Mesenteric fat pad (tissue), 1 donor: Measurements from ENCODE around the gene MAST1. TPM values are rescaled to one million over a fixed set of nuclear protein-coding genes. Genes with fewer than 3 reads are reported as not detected.
"Not testable (repeated sequence)": the region's sequence is repeated elsewhere in the genome, so short reads cannot be mapped to it uniquely, and the experiment has no call there.

ENCODE experiments used
- DNase-seq: peaks from one replicate; pipeline ENCODE4 v3.0.0-alpha.2; 2020; ENCODE audit warnings: low spot score
- long read RNA-seq: library from polyadenylated mRNA; unstranded; transcript quantifications from one replicate; pipeline ENCODE4 v2.0.0, GENCODE V29; 2020
- total RNA-seq: library from RNA; stranded (reverse); fragmentation: NEBNext Ultra II Directional; extraction: Animal tissue kit (Norgen Biotek cat#: 25700); gene quantifications from one replicate; pipeline ENCODE4 v1.2.1, GENCODE V29; 2021
- donor health status: DM: yes; HTN: yes; CAD: no.

Gene MAST1
- total RNA-seq = 0.90 TPM
- long read RNA-seq = 0 reads

DNA sequence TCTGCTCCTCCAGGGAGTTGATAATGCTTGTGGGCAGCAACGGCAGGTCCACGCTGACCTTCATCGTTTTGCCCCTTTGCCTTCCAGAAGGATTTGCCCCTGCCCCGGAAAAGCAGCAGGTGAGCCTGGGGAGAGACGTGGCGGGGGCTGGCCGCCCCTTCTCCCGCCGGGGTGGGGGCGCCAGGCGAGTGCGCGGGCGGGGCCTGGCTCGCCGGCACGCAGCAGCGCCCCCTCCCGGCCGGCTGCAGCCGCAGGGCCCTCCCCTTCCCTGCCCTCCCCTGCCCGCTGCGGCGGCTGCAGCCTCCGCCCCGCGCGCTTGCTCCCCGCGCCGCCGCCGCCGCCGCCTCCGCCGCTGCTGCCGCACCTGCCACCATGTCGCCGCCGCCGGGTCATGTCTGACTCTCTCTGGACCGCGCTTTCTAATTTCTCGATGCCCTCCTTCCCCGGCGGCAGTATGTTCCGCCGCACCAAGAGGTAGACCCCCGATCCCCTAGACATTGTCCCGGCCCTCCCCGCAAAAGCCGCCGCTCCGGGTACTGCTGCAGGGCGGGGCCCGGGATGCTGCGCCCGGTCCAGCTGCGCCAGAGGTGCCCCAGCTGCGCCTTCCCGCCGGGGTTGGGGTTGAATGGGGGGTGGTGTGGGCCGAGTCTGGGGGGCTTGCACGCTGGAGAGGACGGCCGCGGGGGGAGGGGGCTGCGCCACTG lies at the start of gene MAST1:
TSS of gene MAST1 (plus strand) at position 334 of the 704 bp plus-strand sequence. CDS start at position 392, 58 bp downstream.
- no peak for DNase-seq

DNA sequence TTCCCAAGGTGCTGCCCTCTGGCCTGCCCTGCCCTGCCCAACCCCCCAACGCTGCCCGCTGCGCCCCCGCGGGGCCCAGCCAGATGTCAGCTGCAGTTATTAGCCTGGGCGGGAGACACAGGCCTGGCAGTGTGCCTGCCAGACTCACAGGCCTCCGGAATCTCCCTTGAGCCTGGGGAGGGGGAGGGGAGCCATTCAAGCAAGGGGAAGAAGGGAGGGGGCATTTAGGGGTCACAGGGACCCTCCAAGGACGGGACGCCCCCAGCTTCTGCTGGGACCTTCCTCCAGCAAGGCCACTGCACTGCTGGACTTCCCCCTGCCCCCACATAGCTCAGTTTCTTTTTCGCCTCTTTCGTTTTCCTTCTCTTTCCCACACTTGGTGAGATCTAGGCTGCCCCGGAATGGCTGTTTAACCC lies 49.6 kb upstream of the MAST1 start:
- DNase-seq = peak; percentile 94

DNA sequence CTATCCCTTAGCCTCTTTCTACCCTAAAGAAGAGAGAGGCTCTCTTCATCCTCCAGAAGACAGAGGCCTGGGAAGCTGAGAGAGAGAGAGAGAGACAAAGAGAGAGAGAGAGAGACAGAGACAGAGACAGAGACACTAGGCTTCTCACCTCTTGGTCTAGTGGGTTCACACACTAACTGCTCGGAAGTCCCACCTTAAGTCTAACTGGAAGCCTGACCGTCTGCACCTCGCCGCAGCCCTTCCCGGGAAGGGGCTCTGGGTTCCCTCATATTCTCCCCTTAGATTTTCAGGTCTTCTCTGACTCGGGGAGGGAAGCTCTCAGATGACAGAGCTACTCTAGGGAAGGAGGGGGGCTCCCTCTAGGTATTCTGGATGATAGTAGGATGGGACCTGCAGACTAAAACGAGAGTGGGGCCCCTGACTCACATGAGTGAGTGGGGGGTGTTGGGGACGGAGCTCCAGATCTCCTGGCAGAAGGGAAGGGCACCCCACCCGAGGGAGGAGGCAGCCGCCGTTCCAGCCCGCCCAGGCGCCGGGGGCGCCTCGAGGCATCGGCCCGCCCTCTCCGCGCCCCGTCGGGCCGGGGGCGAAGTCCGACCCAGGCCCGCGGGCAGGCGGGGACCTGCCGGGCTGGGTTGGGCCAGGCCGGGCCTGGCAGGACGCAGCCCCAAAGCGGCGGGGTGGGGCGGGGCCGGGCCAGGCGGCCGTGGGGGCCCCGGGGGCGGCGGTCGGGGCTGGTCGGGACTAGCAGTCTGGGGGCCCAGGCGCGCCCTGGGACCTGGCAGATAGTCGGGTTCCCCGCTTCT lies 49.0 kb upstream of the MAST1 start:
- no peak for DNase-seq

DNA sequence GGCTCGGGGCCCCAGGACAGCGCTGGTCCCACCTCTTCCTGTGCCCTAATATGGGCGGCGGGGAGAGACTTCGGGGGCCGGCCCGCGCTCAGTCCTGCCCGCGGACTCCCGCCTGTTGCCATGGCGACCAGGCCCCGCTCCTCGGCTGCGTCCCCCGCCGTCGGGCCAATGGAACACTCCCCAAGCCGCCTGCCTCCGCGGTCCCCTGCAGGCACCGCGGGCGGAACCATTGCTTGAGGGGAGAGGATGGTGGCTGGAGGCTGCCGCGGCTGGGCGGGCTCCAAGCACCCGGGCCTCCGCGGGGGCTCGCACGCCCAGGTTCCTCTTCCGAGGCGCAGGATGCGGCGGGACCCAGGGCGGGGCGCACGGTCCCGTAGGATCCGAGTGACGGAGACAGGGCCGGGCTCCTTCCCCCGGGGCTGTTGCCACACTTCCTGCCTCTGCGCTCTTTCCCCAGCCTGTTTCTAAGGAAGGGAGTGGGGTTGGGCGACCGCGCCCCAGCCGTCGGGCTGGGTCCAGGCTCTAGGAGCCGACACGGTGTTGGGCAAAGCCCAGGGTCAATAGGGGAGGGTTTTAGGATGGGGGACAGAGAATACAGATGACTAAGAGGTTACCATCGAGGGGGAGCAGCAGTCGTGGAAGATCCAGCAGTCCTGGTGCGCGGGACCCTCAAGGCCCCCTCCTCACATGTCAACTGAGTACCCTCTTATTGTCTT lies 48.3 kb upstream of the MAST1 start:
- DNase-seq = peak; percentile 99

DNA sequence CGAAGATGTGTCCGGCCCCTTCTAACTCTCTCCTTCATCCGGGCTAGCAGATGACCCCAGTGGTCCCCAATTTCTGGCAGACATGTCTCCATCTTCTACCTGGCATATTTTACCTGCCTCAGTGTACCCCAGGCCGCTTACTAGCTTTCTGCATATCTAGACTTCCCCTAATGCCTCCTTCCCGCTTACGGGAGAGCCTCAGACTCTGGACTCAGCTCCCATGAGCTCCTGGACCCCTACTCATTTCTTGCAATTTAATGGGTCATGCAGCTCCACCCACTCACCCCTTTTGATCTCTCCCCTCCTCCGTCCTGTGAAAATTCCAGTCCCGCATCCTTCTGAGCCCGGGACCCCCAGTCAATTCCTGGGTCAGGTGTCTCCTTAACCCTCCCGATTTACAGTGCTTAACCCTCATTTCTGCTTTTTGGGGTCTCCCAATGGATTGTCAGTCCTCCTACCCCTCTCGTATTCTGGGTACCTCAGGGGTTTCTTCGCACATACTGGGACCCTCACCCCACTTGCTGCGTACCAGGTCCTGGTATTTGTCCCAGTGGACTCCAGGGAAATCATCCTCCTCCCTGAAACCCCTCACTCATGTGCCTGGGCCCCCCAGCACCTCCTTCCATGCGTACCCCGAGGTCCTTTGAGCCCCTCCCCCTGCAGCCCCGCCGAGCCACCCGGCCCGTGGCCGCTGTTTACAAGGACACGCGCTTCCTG lies 47.5 kb upstream of the MAST1 start:
- no peak for DNase-seq

DNA sequence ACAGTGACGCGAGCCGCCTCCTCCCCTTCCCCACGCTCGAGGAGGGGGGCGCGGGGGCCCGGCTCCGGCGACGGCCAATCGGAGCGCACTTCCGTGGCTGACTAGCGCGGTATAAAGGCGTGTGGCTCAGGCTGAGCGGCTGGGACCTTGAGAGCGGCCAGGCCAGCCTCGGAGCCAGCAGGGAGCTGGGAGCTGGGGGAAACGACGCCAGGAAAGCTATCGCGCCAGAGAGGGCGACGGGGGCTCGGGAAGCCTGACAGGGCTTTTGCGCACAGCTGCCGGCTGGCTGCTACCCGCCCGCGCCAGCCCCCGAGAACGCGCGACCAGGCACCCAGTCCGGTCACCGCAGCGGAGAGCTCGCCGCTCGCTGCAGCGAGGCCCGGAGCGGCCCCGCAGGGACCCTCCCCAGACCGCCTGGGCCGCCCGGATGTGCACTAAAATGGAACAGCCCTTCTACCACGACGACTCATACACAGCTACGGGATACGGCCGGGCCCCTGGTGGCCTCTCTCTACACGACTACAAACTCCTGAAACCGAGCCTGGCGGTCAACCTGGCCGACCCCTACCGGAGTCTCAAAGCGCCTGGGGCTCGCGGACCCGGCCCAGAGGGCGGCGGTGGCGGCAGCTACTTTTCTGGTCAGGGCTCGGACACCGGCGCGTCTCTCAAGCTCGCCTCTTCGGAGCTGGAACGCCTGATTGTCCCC lies 46.8 kb upstream of the MAST1 start, which contains the start of gene JUNB:
TSS of gene JUNB (plus strand) at position 142 of the 706 bp plus-strand sequence. CDS start at position 428, 286 bp downstream.
- peak; percentile 100 for DNase-seq

DNA sequence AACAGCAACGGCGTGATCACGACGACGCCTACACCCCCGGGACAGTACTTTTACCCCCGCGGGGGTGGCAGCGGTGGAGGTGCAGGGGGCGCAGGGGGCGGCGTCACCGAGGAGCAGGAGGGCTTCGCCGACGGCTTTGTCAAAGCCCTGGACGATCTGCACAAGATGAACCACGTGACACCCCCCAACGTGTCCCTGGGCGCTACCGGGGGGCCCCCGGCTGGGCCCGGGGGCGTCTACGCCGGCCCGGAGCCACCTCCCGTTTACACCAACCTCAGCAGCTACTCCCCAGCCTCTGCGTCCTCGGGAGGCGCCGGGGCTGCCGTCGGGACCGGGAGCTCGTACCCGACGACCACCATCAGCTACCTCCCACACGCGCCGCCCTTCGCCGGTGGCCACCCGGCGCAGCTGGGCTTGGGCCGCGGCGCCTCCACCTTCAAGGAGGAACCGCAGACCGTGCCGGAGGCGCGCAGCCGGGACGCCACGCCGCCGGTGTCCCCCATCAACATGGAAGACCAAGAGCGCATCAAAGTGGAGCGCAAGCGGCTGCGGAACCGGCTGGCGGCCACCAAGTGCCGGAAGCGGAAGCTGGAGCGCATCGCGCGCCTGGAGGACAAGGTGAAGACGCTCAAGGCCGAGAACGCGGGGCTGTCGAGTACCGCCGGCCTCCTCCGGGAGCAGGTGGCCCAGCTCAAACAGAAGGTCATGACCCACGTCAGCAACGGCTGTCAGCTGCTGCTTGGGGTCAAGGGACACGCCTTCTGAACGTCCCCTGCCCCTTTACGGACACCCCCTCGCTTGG lies 46.1 kb upstream of the MAST1 start:
- peak; percentile 93 for DNase-seq

DNA sequence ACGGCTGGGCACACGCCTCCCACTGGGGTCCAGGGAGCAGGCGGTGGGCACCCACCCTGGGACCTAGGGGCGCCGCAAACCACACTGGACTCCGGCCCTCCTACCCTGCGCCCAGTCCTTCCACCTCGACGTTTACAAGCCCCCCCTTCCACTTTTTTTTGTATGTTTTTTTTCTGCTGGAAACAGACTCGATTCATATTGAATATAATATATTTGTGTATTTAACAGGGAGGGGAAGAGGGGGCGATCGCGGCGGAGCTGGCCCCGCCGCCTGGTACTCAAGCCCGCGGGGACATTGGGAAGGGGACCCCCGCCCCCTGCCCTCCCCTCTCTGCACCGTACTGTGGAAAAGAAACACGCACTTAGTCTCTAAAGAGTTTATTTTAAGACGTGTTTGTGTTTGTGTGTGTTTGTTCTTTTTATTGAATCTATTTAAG lies 45.4 kb upstream of the MAST1 start:
- DNase-seq = no peak

DNA sequence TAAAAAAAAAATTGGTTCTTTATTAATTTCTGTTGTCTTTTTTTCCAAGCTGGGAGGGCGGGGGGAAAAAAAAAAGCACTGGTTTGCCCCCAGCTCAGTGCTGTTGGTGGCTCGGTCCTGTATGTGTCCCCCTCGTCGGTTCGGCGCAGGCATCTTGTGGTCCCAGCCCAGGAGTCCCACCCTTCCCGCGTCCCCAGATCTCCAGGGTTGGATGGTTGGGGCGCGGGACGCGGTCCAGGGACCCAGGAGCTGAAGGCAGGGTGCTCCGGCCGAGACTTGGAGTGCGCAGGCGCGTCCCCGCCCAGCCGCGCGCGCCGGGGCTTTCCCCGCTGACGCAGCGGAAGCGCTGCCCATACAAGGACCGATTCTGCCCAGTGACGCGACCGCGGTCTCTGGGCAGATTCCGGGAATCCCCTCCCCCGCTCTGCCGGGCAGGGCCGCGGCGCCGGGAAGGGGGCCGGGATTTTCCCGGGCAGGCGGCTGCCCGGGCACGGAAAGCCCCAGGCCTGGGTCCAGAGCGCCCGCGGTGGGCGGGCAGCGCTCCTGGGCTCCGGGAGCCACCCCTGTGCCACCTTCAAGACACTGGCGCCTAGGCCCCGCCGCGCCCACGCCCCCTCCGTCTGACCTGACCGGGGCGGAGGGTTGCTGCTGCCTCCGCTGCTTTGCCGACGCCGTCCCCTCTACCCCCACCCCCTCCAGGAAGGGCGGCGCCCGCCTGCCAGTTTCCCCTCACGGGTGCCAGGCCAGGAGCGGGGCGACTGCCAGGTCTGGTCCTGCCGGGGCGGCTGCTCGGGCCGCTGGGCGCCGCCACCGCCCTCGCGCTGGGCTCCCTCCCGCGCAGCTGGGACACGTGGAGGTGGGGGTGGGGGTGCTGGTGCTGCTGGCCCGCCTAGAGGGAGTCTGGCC lies 44.8 kb upstream of the MAST1 start:
- peak; percentile 99 for DNase-seq

DNA sequence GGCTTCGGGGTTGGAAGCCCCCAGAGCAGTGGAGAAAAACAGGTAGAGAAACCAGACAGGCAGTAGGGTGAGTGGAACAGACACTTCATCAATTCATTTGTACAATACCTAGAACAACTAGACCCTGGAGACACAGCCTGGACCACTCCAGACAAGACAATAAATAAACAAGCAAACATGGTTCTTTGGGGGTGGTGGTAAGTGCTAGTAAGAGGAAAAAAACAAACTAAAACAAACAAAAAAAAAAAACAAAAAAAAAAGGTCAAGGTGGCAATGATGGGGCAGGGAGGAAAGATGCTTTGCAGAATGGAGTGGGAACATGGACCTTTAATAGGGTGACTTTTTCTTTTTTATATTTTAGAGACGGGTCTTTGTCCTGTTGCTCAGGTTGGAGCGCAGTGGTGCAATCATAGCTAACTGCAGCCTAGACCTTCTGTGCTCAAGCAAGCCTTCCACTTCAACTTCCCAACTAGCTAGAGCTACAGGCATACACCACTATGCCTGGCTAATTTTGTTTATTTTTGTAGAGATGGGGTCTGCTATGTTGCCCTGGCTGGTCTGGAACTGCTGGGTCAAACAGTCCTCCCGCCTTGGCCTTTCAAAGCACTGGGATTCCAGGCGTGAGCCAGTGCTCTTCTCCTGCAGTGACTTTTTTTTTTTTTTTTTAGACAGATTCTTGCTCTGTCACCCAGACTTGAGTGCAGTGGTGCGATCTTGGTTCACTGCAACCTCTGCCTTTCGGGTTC lies 43.9 kb upstream of the MAST1 start:
- DNase-seq = no peak

DNA sequence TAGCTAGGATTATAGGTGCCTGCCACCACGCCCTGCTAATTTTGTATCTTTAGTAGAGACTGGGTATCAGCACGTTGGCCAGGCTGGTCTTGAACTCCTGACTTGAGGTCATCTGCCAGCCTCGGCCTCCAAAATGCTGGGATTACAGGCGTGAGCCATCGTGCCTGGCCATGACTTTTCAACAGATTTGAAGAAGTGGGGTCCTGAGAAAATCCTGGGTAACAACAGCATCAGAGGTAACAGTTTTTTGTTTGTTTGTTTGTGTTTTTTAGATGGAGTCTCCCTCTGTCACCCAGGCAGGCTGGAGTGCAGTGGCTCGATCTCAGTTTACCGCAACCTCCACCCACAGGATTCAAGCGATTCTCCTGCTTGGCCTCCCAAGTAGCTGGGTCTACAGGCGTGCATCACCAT lies 43.3 kb upstream of the MAST1 start:
- DNase-seq = no peak

DNA sequence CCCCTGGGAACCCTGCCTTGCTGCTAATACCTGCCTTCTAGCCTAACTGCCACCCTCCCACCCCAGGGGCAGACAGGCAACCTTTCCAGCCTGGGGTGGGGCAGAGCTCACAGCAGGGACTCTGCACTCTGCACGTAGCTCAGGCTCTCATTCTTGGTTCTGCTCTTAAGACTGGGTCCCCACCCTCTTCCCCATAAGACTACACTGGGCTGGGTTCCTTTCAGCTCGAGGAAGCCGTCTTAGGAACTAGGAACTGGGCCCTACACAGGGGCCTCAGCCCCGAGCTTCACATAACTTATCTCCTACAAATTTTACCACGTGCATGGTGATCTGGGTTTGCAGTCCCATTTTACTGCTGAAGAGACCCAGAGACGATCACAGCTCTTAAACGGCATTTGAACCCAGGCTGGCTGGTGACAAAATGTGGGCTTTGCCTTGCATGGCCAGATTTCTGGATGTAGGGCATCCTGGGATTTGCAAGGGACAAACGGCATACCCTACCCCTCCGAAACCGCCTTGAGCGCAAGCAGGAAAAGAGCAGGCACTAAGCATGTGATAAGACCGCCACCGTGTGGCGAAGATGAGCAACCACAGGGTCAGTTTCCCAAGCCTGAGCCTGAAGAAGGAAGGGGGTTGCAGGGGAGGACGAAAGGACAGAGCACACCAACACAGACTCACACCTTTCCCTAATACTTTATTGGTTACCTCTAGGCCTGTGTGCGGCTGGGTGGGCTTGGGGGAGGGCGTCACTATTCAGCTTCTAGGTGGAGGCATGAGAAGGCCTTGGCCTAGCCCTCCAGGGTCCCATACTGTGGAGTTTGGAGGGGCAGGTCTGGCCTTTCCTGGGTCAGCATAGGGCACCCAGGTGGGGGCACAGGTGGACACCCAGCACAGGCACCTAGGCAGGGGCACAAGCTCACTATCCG lies 41.9 kb upstream of the MAST1 start:
- DNase-seq = no peak

DNA sequence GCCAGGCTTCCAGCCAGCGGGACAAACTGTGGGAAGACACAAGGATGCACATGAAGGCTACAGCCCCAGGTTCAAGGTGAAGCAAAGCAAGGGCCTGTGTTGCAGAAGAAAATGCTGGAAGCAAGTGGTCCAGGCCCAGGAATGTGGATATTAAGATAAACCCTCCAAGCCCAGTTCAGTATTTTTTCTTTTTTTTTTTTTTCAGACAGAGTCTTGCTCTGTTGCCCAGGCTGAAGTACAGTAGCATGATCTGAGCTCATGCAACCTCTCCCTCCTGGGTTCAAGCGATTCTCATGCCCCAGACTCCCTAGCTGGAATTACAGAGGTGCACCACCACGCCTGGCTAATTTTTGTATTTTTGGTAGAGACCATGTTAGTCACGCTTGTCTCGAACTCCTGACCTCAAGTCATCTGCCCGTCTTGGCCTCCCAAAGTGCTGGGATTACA lies 41.2 kb upstream of the MAST1 start:
- DNase-seq = no peak

DNA sequence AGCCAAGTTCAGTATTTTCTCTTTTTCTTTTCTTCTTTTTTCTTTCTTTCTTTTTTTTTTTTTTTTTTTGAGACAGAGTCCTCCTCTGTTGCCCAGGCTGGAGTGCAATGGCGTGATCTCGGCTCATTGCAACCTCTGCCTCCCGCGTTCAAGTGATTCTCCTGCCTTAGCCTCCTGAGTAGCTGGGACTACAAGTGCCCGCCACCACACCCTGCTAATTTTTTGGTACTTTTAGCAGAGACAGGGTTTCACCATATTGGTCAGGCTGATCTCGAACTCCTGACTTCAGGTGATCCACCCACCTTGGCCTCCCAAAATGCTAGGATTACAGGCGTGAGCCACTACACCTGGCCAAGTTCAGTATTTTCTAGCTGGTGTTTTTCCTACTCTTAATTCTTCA lies 40.7 kb upstream of the MAST1 start:
- DNase-seq = not testable (repeated sequence)

DNA sequence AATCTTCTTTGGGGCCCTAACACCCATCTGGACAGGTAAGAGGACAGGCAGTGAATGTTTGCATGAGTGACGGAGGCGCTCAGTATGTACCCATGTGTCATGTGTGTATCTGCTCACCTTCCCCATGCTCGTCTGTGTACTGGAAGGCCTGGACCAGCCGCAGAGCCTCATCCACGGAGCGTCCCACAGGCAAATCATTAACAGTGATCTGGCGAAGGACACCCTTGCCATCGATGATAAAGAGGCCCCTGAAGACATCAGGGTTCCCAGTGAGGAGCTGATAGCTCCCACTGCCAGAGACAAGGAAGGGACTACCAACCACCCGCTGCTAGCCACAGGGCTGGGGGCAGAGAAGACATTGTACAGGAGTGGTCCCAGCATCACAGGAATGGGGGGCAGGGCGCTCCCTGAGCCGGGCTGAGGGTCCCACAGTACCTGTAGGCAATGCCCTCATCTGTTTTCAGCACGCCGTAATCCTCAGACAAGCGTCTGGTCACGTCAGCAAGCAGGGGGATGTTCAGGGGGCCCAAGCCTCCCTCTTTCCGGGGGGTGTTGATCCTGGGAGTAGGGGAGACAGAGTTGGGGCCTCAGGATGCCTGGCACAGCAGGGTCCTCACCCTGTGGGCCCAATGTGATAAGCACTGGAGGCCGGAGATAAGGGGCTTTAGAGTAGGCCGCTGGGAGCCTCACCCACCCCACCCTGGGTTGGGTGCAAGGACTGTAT lies 38.4 kb upstream of the MAST1 start:
- DNase-seq = no peak

DNA sequence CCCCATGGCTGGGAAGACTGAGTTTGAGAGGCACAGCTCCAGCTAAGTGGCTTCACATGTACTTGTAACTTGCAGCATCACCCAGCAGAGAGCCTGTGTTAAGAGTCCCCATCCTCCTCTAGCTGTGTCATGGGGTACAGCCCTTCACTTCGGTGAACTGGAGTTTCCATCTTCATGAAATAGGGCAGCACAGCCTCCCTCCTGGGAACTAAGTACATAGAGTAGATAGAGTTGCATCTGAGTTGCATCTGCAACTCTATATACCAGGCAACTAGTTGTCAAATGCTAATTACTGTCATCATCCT lies 37.9 kb upstream of the MAST1 start:
- DNase-seq = no peak
